Breast epithelium (tissue), 3 donors: ENCODE measurements around the gene CPN2.

Source experiments
- POLR2A ChIP-seq: fragments of 450-650 bp; IDR thresholded peaks from one replicate; pipeline ENCODE4 v1.6.1; 2016; ENCODE audit warnings: antibody characterized with exemption, mild to moderate bottlenecking, moderate library complexity
- TF ChIP-seq, protein P1 (sequence below), 3 donors: fragments of 450-650 bp; IDR thresholded peaks; one replicate each; pipeline ENCODE4 v1.5.1; 2016 to 2017; ENCODE audit warnings: antibody characterized with exemption in 3 of 3, mild to moderate bottlenecking in 3 of 3, moderate library complexity in 3 of 3

DNA sequence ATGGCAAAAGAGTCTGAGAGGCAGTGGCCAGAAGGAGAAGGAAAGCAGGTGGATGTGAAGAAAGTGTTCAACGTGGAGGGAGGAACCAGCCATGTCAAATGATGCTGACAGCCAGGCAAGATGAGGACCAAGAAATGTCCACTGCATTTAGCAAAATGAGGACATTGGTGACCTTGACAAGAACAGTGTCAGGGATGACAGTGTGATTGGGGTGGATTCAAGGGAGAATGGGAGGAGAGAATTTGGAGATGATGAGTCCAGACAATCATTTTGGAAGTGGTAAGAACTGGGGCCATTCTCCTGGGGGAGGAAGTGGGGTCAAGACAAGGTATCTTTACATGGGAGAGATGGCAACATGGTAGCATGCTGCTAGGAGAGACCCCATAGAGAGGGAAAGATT is 47.4 kb downstream of the CPN2 start:
- TF ChIP-seq, protein P1, sequence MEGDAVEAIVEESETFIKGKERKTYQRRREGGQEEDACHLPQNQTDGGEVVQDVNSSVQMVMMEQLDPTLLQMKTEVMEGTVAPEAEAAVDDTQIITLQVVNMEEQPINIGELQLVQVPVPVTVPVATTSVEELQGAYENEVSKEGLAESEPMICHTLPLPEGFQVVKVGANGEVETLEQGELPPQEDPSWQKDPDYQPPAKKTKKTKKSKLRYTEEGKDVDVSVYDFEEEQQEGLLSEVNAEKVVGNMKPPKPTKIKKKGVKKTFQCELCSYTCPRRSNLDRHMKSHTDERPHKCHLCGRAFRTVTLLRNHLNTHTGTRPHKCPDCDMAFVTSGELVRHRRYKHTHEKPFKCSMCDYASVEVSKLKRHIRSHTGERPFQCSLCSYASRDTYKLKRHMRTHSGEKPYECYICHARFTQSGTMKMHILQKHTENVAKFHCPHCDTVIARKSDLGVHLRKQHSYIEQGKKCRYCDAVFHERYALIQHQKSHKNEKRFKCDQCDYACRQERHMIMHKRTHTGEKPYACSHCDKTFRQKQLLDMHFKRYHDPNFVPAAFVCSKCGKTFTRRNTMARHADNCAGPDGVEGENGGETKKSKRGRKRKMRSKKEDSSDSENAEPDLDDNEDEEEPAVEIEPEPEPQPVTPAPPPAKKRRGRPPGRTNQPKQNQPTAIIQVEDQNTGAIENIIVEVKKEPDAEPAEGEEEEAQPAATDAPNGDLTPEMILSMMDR (IDR thresholded peaks at IDR 0.05): no peak
- TF ChIP-seq POLR2A: no peak
